Neural cell (in vitro differentiated cells): Measurements from ENCODE around the gene HES6.

ENCODE experiments used
- EP300 ChIP-seq: fragments of 450-650 bp; conservative IDR thresholded peaks from 2 replicates; pipeline ENCODE4 v1.6.1; 2014; ENCODE audit warnings: antibody characterized with exemption, mild to moderate bottlenecking, moderate library complexity; ENCODE audit not compliant: poor library complexity, severe bottlenecking
- EZH2 ChIP-seq: fragments of 200-600, 300-800 bp; shearing (Covaris generic), sonication (generic); IDR thresholded peaks from 2 replicates; pipeline ENCODE4 v1.6.1; 2014; ENCODE audit warnings: antibody characterized with exemption, low read length, borderline replicate concordance, mild to moderate bottlenecking; ENCODE audit not compliant: insufficient read depth, poor library complexity, severe bottlenecking
- POLR2AphosphoS5 ChIP-seq: IDR thresholded peaks from 2 replicates; pipeline ENCODE4 v1.6.1; 2012
- RAD21 ChIP-seq: fragments of 450-650 bp; conservative IDR thresholded peaks from 2 replicates; pipeline ENCODE4 v1.6.1; 2014; ENCODE audit warnings: antibody characterized with exemption, mild to moderate bottlenecking, moderate library complexity
- SMC3 ChIP-seq: fragments of 450-650 bp; conservative IDR thresholded peaks from 2 replicates; pipeline ENCODE4 v1.6.1; 2014; ENCODE audit warnings: antibody characterized with exemption, mild to moderate bottlenecking, moderate library complexity; ENCODE audit not compliant: poor library complexity
- TAF1 ChIP-seq: IDR thresholded peaks from 2 replicates; pipeline ENCODE4 v1.6.1; 2012; ENCODE audit warnings: low read depth
- TF ChIP-seq, protein P1 (sequence below): fragments of 450-650 bp; IDR thresholded peaks from 2 replicates; pipeline ENCODE4 v1.5.1; 2014; ENCODE audit warnings: antibody characterized with exemption, mild to moderate bottlenecking, moderate library complexity; ENCODE audit not compliant: poor library complexity, severe bottlenecking
- TF ChIP-seq, protein P2 (sequence below): IDR thresholded peaks from 2 replicates; pipeline ENCODE4 v1.6.1; 2012; ENCODE audit warnings: borderline replicate concordance

DNA sequence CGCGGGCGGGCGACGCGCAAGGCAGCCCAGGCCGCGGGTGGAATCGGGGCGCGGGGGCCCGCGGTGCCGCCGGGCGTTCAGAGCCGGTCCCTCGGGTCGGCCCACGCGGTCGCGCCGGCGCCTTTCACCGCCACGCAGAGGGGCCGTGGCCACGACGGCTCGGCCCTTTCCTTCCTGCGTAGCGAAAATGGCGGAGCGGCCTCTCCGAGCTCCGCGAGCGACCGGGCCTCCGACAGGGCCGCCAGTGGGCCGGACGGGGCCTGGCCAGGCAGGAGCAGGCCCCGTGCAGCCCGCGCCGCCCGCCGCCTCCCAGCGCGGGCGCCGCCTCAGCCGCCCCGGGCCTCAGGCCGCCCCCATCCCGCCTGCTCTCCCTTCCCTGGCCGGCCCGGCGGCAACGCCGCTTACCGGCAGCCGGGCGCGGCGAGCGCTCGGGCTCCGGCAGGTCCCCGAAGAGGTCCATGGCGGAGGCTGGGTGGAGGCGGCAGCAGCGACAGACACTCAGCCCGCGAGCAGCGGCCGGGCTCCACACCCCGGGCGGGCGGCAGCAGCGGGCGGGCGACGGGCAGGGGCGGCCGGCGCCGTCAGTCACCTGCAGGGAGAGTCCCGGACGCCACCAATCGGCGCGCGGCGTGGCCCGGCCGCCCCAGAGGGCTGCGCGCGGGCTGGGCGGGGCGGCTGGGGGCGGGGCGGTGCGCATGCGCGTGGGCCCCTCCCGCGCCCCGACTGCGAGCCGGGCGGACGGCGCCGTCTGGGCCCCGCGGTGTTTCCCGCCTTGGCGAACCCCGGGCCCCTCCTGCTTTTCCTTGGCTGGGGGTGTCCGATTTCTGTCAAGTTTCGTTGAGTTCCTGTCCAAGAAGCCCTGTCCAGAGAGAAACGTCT is 36.5 kb downstream of the HES6 start, which contains the start of gene ILKAP:
- TF ChIP-seq SMC3 (no peak), POLR2AphosphoS5 (peak; percentile 85), RAD21 (no peak), EP300 (no peak), EZH2 (no peak), TAF1 (peak; percentile 58)
- TF ChIP-seq, protein P1, sequence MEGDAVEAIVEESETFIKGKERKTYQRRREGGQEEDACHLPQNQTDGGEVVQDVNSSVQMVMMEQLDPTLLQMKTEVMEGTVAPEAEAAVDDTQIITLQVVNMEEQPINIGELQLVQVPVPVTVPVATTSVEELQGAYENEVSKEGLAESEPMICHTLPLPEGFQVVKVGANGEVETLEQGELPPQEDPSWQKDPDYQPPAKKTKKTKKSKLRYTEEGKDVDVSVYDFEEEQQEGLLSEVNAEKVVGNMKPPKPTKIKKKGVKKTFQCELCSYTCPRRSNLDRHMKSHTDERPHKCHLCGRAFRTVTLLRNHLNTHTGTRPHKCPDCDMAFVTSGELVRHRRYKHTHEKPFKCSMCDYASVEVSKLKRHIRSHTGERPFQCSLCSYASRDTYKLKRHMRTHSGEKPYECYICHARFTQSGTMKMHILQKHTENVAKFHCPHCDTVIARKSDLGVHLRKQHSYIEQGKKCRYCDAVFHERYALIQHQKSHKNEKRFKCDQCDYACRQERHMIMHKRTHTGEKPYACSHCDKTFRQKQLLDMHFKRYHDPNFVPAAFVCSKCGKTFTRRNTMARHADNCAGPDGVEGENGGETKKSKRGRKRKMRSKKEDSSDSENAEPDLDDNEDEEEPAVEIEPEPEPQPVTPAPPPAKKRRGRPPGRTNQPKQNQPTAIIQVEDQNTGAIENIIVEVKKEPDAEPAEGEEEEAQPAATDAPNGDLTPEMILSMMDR, result no peak
- TF ChIP-seq, protein P2, sequence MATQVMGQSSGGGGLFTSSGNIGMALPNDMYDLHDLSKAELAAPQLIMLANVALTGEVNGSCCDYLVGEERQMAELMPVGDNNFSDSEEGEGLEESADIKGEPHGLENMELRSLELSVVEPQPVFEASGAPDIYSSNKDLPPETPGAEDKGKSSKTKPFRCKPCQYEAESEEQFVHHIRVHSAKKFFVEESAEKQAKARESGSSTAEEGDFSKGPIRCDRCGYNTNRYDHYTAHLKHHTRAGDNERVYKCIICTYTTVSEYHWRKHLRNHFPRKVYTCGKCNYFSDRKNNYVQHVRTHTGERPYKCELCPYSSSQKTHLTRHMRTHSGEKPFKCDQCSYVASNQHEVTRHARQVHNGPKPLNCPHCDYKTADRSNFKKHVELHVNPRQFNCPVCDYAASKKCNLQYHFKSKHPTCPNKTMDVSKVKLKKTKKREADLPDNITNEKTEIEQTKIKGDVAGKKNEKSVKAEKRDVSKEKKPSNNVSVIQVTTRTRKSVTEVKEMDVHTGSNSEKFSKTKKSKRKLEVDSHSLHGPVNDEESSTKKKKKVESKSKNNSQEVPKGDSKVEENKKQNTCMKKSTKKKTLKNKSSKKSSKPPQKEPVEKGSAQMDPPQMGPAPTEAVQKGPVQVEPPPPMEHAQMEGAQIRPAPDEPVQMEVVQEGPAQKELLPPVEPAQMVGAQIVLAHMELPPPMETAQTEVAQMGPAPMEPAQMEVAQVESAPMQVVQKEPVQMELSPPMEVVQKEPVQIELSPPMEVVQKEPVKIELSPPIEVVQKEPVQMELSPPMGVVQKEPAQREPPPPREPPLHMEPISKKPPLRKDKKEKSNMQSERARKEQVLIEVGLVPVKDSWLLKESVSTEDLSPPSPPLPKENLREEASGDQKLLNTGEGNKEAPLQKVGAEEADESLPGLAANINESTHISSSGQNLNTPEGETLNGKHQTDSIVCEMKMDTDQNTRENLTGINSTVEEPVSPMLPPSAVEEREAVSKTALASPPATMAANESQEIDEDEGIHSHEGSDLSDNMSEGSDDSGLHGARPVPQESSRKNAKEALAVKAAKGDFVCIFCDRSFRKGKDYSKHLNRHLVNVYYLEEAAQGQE, result no peak
